Bronchus fibroblast of lung (primary cell): Measurements from ENCODE around the gene PORCN. TPM values are rescaled to one million over a fixed set of nuclear protein-coding genes. Genes with fewer than 3 reads are reported as not detected.

Source experiments
- total RNA-seq: library from RNA; depleted of rRNA; stranded (reverse); fragments of >200 nt; gene quantifications from 2 replicates; pipeline ENCODE4 v1.2.3, GENCODE V29; 2015

The PORCN gene
- 11.8 and 19.2 TPM in 2 replicates for total RNA-seq

GRCh38 chrX:48508400-48509244, at the start of gene PORCN:
TSS of gene PORCN (plus strand) at chrX:48508992. CDS start at chrX:48509821, 829 bp downstream.

GRCh38 chrX:48470110-48470832, 38.5 kb upstream of the PORCN start, which contains the start of gene SLC38A5:
TSS of gene SLC38A5 (minus strand) at chrX:48470260. CDS start at chrX:48467924, 2,336 bp downstream.

GRCh38 chrX:48475774-48476577, 32.8 kb upstream of the PORCN start, which contains the start of gene FTSJ1:
TSS of gene FTSJ1 (plus strand) at chrX:48476199. CDS start at chrX:48478048, 1,849 bp downstream.

GRCh38 chrX:48521353-48522243, 12.8 kb downstream of the PORCN start, which contains the start of gene EBP:
TSS of gene EBP (plus strand) at chrX:48521808. CDS start at chrX:48523772, 1,964 bp downstream.

GRCh38 chrX:48539345-48540027, 30.7 kb downstream of the PORCN start, which contains the start of gene TBC1D25:
TSS of gene TBC1D25 (plus strand) at chrX:48539714. CDS start at chrX:48539798, 84 bp downstream.

Other genes with a start within 250 kb of the PORCN start
- gene SSX3, start 152.3 kb upstream of the PORCN start, total RNA-seq: not detected in 2 replicates
- not detected in 2 replicates for gene SSX4, start 125.5 kb upstream of the PORCN start, total RNA-seq
- not detected in 2 replicates for gene SSX4B, start 97.0 kb upstream of the PORCN start, total RNA-seq
- gene SLC38A5, start 38.7 kb upstream of the PORCN start, total RNA-seq: 57.7 and 63.6 TPM in 2 replicates
- 82.4 and 98.2 TPM in 2 replicates for gene FTSJ1, start 32.8 kb upstream of the PORCN start, total RNA-seq
- 254 and 300 TPM in 2 replicates for gene EBP, start 12.8 kb downstream of the PORCN start, total RNA-seq
- 10.1 and 10.3 TPM in 2 replicates for gene TBC1D25, start 30.7 kb downstream of the PORCN start, total RNA-seq
- 250 and 253 TPM in 2 replicates for gene RBM3, start 65.5 kb downstream of the PORCN start, total RNA-seq
- 131 and 149 TPM in 2 replicates for gene WDR13, start 88.5 kb downstream of the PORCN start, total RNA-seq
- 0.17 and 0.89 TPM in 2 replicates for gene WAS, start 174.8 kb downstream of the PORCN start, total RNA-seq
- 21.7 and 23.6 TPM in 2 replicates for gene SUV39H1, start 187.7 kb downstream of the PORCN start, total RNA-seq